HEK293T (cell line): Measurements from ENCODE around the gene QSOX1.

Source experiments
- CTBP1 ChIP-seq: fragments of 450-650 bp; IDR thresholded peaks from 2 replicates; pipeline ENCODE4 v1.6.1; 2016; ENCODE audit warnings: borderline replicate concordance
- ELF4 ChIP-seq: fragments of 450-650 bp; IDR thresholded peaks from 2 replicates; pipeline ENCODE4 v1.6.1; 2017; ENCODE audit warnings: antibody characterized with exemption
- FOXK2 ChIP-seq: fragments of 450-650 bp; IDR thresholded peaks from 2 replicates; pipeline ENCODE4 v1.6.1; 2016; ENCODE audit warnings: mild to moderate bottlenecking
- SP1 ChIP-seq: fragments of 450-650 bp; IDR thresholded peaks from 2 replicates; pipeline ENCODE4 v1.6.1; 2017
- TARDBP ChIP-seq: fragments of 450-650 bp; IDR thresholded peaks from 2 replicates; pipeline ENCODE4 v1.6.1; 2016
- TF ChIP-seq, protein P1 (sequence below): fragments of 450-650 bp; IDR thresholded peaks from 2 replicates; pipeline ENCODE4 v1.6.1; 2016

DNA sequence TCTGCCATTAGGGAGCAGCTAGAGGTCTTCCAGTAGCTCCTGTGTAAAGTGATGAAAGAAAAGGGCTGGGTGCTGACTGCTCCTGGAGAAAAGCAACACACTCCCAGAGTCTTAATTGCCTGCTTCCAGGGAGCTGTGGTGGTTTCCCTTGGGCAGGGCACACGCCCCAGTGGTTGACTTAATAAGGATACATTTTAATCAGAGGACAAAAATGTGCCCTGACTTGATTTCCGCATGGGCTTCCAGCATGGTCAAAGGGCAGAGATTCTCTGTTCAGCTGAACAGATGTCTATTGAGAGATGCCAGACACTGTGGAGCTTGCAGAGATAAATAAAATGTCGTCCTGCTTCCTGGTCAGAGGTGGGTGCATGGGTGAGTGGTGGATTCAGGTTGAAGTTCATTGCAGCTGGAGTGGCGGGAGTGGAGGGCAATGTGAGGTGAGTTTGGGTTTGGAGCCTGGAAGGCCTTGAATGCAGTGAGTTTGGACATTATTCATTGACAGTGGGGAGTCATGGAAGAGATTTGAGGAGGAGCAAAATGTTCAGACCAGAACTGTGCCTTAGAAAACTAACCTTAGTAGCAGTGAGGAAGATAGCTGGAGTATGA, 16.0 kb downstream of the QSOX1 start:
- TF ChIP-seq FOXK2 (no peak), ELF4 (no peak), CTBP1 (no peak), TARDBP (no peak), SP1 (no peak)
- TF ChIP-seq, protein P1, sequence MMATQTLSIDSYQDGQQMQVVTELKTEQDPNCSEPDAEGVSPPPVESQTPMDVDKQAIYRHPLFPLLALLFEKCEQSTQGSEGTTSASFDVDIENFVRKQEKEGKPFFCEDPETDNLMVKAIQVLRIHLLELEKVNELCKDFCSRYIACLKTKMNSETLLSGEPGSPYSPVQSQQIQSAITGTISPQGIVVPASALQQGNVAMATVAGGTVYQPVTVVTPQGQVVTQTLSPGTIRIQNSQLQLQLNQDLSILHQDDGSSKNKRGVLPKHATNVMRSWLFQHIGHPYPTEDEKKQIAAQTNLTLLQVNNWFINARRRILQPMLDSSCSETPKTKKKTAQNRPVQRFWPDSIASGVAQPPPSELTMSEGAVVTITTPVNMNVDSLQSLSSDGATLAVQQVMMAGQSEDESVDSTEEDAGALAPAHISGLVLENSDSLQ: no peak
